ENCODE results near the gene DNAH6.
"Not testable (repeated sequence)": the region's sequence is repeated elsewhere in the genome, so short reads cannot be mapped to it uniquely, and the experiment has no call there.

The DNAH6 gene

DNA sequence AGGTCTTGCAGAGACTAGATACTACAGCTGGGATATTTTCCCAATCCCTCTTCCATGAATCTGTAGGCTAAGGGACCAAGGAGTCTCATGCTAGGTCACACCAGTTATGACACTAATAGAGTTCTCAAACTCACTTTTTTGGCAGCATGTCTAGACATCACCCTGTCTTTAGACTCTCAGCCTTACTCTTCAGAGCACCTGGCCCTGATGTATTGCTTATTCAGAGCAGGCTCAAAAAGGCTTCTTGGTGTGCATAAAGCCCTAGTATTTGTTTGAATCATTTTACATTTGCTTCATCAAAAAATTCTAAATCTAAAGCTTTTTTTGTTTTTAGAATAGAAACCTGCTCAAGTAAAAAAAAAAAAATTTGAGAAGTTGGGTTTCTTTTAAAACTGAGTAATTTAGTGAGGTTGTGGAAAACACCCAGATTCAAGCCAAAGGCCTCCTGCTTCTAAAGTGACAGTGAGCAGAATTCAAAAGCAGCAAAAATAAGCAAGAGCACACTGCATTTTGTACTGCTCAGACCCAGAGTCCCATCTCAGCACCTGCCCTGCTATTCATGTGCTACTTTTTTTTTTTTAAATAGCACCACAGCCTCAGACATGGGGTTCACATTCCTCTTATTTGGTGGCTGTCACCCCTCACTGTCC, 18.0 kb upstream of the DNAH6 start:
- peak in 1 of 6 experiments; percentile 15 for DNase-seq

DNA sequence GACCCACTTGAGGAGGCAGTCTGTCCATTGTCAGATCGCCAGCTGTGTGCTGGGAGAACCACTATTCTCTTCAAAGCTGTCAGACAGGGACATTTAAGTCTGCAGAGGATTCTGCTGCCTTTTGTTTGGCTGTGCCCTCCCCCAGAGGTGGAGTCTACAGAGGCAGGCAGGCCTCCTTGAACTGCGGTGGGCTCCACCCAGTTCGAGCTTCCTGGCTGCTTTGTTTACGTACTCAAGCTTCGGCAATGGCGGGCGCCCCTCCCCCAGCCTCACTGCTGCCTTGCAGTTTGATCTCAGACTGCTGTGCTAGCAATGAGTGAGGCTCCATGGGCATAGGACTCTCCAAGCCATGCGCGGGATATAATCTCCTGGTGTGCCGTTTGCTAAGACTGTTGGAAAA, 5.3 kb upstream of the DNAH6 start:
- DNase-seq: peak in 3 of 6 experiments; percentile 1 to 14 (median 12)

DNA sequence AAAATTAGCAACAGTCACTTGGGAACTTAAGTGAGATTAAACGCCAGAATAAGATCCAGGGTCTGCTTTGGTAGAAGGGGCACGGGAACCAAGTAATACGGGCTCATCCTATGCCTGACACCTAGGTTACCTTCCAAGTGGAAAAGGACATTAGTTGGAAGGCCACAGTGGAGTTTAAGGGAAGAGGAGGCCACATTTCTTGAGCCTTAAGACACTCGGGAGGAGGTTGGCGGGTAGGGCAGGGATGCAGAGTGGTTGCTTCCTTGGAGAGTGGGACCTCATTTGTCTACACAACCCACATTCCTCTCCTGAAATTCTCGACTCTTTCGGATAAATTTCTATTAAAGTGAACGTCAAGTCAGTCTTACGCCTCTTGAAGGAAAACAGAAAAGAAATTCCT, 510 bp upstream of the DNAH6 start:
- DNase-seq: no peak

DNA sequence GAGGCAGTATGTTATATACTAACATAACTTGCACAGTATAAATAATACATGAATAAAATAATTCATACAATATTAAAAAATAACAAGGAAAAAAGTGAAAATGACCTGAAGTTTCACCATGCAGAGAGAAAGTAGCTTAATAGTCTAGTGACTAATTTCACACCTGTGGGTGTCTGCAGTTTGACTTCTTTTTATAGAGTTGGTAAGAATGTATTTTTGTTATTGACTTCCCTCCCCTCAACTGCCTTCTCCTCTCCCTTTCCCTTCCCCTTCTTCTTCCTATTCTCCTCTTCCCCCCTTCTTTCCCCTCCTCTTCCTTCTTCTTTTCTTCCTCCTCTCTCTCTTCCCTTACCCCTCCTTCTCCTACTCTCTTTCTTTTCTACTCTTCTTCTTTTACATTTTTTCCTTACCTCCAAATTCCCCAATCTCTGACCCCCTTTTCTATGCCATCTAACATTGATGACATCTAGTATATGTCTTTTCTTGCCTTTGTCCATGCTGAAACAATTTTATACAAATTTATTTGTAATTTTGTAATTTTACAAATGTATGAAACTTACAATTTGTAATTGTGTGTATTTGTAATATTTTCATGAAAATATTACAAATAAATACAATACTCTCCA, 3.1 kb downstream of the DNAH6 start:
- no peak for DNase-seq

DNA sequence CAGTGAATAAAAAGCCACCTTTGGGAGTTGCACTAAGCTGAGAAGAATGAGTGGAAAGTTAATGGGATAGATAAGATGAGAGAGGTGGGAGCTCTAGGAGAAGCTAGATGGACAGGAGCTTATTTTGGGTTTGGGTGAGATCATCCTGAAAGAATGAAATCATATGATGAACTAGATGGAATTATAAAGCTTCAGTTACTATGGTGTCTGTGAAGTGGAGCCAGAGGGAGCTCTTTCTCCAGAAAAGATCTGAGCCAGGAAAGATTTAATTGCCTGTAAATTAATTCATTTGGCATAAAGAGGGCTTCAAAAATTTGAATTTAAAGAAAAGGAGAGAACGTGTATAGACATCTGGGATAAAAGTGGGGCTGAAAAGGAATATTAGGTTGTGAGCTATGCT, 10.3 kb downstream of the DNAH6 start:
- DNase-seq: peak in 2 of 6 experiments; percentile 24 to 51

DNA sequence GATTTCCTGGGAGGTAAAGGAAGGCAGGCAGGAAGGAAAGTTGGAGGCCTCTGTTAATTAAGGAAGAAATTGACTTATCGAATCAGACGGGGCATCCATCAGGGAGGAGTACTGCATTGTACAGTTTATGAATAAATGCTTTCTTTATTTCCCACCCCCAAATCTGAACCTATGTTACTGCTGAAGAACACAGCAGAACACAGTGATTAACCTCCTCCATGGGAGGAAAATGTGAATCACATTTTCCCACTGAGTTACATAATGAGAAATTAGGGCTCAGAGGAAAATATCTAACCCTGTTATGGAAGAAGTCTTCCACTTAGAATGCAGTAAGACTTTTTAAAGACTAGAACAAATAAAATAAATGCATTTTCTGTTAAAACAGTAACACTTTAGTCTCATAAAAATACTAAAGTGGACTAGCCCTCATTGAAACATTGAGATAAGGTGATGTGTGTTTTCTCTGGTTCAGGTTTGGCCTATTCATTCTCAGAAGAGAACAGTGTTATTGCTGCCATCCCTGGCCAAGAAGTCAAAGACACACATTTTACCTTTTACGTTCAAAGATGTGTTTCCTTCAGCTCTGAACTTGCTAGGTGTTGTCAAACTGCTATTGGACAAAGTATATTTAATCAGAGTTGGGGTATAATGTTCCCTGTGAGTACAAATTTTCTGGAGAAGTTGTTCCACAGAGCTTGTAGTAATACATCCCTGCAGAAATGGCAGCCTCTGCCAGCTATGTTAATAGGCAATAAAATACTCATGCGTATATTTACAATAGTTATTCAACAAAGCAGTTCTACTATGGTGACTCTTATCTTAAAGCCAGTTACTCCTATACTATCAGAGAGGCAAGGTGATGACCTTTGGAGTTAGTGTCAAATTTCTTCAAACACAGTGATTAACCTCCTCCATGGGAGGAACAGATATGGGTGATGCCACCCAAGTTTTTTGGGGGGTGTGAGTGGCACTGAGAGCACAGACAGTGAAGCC, 11.1 kb downstream of the DNAH6 start:
- no peak for DNase-seq

DNA sequence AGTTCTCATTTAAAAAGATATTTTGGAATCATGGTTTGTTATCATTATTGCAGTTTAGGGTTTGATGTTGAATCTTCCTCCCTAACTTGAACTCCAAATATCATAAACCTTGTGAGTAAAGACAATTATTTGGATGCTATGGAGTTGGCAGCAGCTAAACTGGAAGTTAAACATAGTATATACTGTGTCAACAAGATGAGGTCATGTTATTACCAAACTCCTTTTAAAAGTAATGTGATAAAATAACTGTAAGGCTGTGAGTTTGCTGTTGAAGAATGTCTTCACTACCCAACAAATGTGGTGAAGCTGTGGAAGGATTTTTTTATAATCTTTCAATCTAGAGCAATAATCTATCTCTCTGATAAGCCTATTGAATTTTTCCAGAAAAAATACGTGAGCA, 16.0 kb downstream of the DNAH6 start:
- no peak for DNase-seq

DNA sequence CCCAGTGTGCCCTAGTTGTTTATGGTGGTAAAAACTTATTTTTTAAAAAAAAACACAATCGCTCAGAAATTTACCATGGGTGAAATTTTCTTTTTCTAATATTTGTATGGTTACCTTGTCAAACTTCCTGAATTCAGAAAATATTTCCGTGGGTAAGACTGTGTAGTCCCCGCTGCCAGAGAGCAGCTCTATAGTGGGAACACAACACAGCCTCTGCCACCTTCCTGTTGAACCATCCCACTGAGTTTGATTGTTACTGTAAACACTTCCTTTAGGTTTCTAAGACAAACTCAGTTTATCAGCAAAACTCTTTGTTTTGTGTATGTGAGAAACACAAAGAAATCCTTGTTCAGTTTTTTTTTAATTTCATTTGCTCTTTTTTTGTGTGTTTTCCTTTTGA, 17.9 kb downstream of the DNAH6 start:
- DNase-seq: peak in 1 of 6 experiments; percentile 3

DNA sequence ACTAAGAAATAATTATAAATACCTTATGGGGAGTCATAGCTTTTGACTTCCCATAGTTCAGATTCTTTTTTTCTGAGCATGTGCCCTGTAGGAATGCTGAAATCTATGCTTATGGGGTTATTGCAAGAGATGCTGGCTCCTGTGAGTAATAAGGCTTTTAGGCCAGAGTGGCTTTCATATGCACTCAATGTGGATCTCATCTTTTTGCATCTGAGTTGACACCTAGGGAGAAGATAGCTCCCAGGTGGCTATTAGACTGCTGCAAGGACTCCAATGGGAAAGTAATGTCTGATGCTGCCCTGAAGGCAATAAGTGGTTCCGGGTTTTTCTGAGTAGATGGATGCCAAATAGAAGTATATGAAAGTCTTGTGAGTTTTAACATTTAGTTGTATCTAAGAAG, 21.0 kb downstream of the DNAH6 start:
- DNase-seq: no peak

DNA sequence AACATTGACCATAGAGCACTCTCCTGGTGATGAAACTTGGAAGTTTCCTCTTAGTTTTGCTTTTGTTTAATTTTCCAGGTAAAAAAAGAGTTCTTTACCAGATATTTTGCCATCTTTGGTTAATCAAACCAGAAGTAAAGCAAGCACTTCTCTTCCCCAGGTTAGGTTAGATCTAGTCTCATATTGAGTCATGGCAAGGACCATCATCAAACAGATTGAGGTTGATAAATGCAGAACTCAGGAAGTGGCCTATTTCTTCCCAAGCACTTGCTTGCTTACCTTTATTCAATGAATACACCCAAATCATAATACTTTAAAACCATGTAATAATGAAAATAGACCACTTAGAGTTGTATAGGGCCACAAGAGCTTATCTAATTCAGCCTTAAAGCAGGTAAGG, 23.4 kb downstream of the DNAH6 start:
- DNase-seq: no peak

DNA sequence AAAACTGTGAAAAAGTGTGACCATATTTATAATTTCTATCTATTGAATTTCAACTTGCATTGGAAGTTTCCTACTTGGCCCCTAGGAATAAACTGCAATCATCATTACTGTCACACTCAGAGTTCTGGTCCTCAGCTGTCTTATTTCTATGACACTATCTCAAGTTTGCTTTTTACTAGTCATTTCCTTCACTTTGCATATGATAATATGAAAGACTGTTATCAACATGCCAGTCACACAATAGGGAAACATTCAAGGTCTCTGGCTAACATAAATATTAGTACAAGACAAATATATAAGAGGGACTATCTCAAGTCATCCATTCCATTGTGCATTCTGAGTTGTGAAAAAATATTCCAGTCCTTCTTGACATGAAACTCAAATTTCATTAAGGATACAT, 28.7 kb downstream of the DNAH6 start:
- DNase-seq: no peak

DNA sequence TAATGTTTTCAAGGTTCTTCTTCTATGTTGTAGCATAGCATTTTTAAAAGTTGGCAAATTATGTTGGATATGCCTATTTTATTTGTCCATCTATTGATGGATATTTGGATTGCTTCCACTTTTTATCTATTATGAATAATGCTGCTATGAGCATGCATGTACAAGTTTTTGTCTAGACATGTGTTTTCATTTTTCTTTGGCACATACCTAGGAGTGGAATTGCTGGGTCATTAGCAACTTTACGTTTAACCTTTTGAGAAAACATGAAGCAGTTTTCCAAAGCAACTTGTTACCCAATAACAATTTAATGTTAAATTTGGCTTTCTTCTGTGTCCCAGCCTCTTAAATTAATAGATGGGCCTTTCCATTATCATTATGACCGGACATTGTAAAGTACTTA, 30.3 kb downstream of the DNAH6 start:
- DNase-seq: no peak

DNA sequence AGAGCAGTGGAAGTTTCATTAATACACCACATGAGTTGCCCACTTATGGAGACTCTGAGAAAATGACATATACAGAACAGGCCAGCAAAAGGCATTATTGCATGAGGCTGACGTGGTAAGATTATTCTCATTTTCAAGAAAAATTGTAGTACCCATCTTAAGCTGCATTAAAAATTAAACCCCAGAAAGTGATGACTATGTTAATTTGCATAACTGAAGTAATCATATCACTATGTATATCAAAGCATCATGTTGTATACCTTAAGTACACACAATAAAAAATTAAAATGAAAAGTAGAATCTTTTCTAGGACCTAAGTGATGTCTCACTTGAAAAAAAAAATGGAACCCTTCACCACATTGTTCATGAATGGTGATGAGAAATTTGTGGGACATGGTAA, 32.0 kb downstream of the DNAH6 start:
- no peak for DNase-seq

DNA sequence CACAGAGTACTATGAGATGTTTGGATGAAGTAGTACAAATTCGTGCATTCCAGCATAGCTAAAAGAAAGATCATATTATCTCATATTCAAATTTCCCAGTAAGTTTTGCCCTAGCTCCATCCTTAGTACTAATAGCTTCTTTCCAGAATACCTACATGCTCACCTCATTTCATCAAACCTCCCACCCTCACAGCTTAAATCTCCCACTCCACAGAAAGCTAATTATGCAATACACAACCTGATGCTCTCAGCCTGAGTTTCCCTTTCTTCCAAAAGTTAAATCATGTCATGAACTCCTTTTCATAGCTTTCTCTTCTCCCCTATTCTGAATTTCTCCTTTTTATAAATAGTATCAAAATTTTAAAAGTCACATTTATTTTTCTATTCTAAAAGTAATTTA, 34.6 kb downstream of the DNAH6 start:
- DNase-seq: no peak

DNA sequence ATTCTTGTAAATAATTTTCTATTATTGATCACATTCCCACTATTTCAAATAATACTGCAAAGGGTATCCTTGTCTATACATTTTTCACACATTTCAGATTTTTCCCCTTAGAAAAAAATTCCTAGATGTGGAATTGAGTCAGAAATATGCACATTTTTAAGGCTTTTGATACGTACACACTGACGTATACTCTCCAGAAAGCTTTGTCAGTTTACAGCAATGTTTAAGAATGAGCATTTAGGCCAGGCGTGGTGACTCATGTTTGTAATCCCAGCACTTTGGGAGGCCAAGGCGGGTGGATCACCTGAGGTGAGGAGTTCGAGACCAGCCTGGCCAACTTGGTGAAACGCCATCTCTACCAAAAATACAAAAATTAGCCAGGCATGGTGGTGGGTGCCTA, 35.2 kb downstream of the DNAH6 start:
- DNase-seq: not testable (repeated sequence)

DNA sequence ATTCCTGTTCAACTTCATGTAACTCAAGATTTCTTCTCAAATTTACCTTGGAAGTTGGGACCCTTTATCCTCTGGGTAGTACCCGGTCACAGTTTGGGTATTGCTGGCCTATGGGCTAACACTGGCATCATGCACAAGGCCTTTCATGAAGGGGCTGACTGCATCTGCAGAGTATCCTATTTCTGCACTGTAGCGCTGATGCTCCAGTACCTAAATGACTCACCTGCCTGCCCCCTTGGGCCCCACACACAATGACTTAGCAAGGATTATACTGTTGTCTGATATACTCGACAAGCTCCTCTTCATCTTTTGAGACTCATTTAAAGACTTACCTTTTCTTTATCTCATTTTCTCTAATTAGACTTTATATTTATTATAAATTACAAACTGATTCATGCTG, 39.9 kb downstream of the DNAH6 start:
- DNase-seq: no peak

DNA sequence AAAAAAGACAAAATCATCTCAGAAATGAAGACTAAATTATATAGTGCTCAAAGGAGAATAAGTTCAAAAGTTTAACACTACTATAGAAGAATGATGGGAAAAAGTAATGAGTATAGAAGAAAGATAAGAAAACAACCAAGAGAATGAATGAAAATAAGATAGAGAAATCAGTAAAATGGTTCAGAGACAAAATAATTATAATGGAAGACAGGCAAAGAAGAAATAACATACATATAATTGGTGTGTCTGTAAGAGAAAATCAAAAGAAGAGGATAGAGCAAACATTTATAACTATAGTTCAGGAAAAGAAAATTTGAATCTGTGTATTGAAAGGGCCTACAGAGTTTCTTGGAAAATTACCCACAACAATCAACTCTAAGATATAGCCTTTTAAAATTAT, 43.5 kb downstream of the DNAH6 start:
- DNase-seq: no peak

DNA sequence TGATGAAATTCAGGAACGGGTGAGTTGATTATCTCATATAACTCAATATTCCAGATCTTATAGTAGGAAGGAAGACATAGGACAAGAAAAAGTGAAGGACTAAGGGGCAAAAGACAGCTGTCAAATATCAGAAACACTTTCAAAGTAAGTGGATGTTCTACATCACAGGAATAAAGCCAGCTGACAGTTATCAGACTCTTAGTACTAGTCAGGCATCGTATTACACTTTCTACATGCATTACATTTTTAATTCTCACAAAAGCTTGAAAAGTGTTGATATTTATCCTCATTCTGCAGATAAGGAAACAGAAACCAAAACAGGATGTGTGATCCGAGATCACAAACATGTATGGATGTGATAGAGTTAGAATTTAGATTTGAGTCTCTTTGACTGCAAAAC, 63.4 kb downstream of the DNAH6 start:
- DNase-seq: no peak

DNA sequence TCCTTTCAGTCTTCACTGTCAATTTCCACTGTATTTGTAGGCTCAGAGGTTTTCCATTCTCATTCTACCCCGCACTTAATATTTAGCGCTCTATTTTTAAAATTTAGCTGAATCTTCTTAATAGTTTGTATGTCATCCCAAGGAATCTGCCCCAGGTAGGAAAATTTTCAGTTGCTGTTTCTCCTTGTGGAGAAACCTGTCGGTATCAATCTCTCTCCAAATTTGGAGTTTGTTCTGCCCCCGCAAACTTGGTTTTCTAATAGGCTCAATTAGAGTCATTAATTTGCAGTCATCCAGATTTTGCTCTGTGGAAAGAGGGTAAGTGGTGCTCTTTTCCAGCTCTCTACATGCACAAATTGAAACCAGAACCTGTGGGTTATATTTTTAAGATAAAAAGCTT, 87.6 kb downstream of the DNAH6 start:
- DNase-seq: no peak

DNA sequence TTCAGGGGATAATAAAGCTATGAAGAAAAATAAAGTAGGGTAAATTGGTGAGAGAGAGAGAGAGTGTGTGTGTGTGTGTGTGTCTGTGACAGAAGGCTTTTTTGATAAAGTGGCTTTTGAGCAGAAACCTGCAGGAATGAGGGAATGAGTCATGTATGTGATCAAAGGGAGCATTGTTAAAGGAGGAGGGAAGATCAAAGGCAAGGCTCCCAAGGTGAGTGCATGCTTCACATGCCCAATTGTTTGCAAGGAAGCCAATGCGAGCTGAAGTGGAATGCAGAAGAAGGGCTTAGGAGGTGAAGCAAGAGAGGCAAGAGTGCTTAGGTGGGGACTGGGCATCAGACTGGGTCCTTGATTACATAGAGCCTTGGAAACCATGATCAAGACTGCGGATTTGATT, 96.8 kb downstream of the DNAH6 start:
- DNase-seq: no peak

DNA sequence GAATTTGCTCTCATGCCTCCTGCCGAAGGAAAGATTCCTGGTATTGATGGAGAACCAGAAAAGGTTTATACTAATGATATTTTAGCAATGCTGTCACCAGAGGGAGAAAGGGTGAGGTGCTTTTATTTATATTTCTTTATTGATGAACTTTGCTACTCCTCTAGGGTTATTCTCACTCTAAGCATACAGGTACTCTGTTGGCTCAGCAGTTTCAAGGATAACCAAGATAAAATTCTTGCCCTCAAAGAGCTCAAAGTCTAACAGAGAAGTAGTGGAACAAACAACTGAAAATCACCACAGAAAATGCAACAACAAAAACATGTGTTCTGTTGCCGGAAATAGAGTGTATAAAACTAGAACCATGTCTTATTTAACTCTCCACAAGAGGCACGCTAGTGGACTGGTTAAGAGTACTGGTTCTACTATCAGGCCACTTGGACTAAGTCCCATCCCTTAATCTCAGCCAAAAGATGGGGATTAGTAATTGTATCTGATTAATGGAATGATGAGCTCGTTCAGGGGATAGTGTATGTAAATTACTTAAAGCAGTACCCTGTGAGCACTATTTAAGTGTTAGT, 103.6 kb downstream of the DNAH6 start:
- no peak for DNase-seq

DNA sequence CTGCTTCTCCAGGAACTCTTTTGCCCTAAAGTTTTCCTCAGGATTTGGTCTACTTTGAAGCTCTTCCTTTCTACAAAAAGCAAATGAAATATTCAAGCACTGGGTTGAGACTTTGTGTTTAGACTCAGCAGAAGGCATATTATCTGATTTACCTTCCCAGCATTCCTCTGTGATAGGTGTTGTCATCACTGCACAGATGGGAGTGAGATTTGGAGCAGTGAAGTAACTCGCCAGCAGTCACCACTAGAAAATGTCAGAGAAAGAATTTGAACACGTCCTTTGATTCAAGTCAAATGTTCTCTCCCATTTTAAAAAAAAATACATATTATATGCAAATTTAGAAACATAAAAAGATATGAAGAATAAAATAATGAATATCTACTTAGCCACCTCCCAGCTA, 112.2 kb downstream of the DNAH6 start:
- no peak for DNase-seq

DNA sequence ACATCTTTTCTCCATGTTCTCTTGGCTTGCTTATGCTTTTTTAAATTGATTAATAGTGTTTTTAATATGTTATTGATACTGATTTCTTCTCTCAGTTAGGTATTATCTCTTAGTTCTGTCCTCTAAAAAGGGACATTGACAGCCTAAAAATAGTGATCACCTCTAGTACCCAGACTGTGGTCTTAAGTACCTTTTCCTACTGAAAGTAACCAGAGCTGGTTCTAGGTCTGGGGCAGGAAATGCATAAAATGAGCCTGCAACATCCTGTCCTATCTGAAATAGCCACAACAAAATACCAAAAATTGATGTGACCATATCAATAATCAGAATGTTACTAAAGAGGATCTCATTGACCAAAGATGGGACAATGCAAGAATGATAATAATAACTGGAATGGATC, 113.3 kb downstream of the DNAH6 start:
- no peak for DNase-seq

DNA sequence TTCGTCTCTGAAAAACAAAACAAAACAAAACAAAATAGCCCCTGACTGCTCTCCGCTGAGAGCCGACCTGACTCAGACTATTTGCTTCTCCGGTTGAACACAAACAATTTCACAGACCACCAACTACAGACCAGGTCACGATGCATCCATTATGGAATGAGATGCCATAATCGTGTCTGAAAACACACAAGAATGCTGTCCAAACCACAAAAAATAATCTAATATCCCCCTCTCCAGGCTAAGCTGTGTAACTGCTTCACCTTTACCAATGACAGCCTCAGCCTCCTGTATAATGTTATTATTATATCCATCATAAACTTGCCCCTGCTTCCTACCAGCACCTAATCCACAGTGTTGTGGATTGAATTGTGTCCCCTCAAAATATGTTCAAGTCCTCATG, 114.7 kb downstream of the DNAH6 start:
- peak in 3 of 6 experiments; percentile 11 to 58 (median 39) for DNase-seq

Measured in stimulated activated naive CD4-positive, alpha-beta T cell (primary cell).